Colon (tissue), 2 donors: ENCODE measurements around the gene PSD4.

ENCODE experiments used
- FAIRE-seq: peaks from 2 replicates; lab custom pipeline; 2012; peaks lifted over from hg19 to GRCh38; lab: Jason Lieb, UNC
- donor health status: control.
- donor health status: control.

The PSD4 gene

GRCh38 chr2:113238871-113239839 lies 65.4 kb downstream of the PSD4 start:
- FAIRE-seq = no peak

GRCh38 chr2:113240150-113240914 lies 66.6 kb downstream of the PSD4 start:
- FAIRE-seq = no peak

GRCh38 chr2:113240915-113241911 lies 67.4 kb downstream of the PSD4 start:
- FAIRE-seq = no peak

- FAIRE-seq = no peak
Measured at GRCh38 chr2:113242327-113242726, 68.6 kb downstream of the PSD4 start.

- no peak for FAIRE-seq
Measured at GRCh38 chr2:113245276-113245711, 71.5 kb downstream of the PSD4 start.

GRCh38 chr2:113246606-113247005 lies 72.8 kb downstream of the PSD4 start:
- FAIRE-seq = no peak

GRCh38 chr2:113248997-113249770 lies 75.4 kb downstream of the PSD4 start:
- no peak for FAIRE-seq

GRCh38 chr2:113251118-113251517 lies 77.3 kb downstream of the PSD4 start:
- no peak for FAIRE-seq

- no peak for FAIRE-seq
Measured at GRCh38 chr2:113252047-113252590, 78.3 kb downstream of the PSD4 start.

GRCh38 chr2:113253453-113253852 lies 79.7 kb downstream of the PSD4 start:
- FAIRE-seq = no peak

GRCh38 chr2:113255140-113256070 lies 81.6 kb downstream of the PSD4 start:
- FAIRE-seq = no peak

- FAIRE-seq = no peak
Measured at GRCh38 chr2:113257516-113258264, 83.9 kb downstream of the PSD4 start.

GRCh38 chr2:113258471-113259147 lies 84.8 kb downstream of the PSD4 start:
- FAIRE-seq = no peak
